Caki2 (cell line): ENCODE data around the gene SLC23A1. TPM values are rescaled to one million over a fixed set of nuclear protein-coding genes. Genes with fewer than 3 reads are reported as not detected.
A peak's percentile ranks its signal among the peaks of the same experiment; 100 is the strongest.
"Not testable (repeated sequence)": the region's sequence is repeated elsewhere in the genome, so short reads cannot be mapped to it uniquely, and the experiment has no call there.

Experiments
- DNase-seq: peaks from one replicate; pipeline ENCODE4 v3.0.0-alpha.2; 2015; ENCODE audit warnings: low read depth
- in situ Hi-C: cut with HindIII; loops from 2 replicates; pipeline ENCODE4 v1.10.0; 2016; ENCODE audit warnings: low sequenced_read_pairs, low pct_unique_long_range_greater_than_20kb, mixed read lengths
- total RNA-seq: library from RNA; depleted of rRNA; stranded (reverse); fragments of >200 nt; shearing (Covaris generic); gene quantifications from 2 replicates; pipeline ENCODE4 v1.2.3, GENCODE V29; 2014; ENCODE audit warnings: low replicate concordance; rRNA removed

SLC23A1 gene
- total RNA-seq, 1 experiment from 2014 or later, result 3.9 TPM

DNA sequence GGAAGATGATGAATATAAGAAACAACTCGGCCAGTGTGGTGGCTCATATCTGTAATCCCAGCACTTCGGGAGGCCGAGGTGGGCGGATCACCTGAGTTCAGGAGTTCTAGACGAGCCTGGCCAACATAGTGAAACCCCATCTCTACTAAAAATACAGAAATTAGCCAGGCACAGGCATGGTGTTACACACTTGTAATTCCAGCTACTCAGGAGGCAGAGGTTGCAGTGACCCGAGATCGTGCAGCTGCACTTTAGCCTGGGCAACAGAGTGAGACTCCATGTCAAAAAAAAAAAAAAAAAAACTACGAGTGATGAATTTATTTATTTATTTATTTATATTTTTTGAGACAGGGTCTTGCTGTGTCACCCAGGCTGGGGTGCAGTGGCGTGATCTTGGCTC is 35.2 kb downstream of the SLC23A1 start:
- in situ Hi-C loops, DNase-seq: not testable (repeated sequence)

DNA sequence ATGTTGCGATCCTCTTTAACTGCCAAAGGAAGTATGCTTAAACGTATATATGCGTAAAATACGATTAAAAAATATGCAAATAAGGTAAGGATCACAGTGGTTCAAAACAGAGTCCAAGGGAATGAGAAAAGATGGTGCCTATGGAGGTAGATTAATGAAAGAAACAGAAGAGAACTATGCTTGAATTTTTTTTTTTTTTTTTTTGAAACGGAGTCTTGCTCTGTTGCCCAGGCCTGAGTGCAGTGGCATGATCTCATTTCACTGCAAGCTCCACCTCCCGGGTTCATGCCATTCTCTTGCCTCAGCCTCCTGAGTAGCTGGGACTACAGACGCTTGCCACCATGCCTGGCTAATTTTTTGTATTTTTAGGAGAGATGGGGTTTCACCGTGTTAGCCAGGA is 37.7 kb downstream of the SLC23A1 start:
- DNase-seq, in situ Hi-C loops: not testable (repeated sequence)

DNA sequence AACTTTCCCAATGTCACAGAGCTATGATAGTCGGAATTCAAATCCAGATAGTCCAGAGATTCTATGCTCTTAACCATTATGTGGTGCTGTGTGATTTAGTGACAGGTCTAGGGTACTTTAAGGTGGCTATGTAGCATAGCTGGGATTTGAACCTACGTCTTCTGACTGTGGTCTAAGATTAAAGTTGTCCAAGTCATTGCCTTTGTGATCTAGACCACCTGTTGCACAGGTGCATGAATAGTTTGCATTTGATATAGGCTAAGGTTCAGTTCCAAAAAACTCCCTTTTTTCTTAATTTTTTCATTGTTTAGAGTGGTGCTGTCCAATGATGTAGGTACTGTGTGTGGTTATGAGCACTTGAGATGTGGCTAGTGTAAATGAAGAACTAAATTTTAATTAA is 38.9 kb downstream of the SLC23A1 start:
- DNase-seq, result no peak
- in situ Hi-C loops, result no loop called here

DNA sequence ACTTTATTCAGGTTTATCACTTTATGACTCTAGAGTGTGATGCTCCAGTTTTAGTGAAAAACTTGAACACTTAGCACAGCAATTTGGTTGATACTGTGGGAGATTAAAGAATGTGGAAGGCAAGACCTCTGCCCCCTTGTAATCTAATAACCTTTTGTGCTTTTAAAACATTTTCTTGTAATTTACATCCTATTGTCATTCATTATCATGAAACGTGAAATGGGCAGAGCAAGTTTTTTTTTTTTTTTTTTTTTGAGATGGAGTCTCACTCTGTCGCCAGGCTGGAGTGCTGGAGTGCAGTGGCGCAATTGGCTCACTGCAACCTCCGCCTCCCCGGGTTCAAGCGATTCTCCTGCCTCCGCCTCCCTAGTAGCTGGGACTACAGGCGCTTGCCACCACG is 39.6 kb downstream of the SLC23A1 start:
- no peak for DNase-seq
- in situ Hi-C loops, result no loop called here

DNA sequence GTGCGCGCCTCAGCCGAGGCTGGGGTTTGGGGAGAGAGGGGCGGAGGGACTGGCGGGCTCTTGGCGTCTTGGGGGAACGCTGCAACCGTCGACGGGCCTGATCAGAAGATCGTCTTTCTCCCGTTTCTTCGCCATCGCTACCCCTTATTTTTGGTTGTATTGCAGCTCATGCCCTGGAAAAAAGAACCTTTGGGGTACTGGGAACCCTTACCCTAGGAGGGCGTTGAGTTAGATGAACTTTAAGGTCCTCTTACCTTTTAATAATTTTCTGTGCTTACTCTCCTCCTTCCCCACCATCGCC is 40.7 kb downstream of the SLC23A1 start:
- in situ Hi-C loops, result no loop called here
- DNase-seq, result no peak

DNA sequence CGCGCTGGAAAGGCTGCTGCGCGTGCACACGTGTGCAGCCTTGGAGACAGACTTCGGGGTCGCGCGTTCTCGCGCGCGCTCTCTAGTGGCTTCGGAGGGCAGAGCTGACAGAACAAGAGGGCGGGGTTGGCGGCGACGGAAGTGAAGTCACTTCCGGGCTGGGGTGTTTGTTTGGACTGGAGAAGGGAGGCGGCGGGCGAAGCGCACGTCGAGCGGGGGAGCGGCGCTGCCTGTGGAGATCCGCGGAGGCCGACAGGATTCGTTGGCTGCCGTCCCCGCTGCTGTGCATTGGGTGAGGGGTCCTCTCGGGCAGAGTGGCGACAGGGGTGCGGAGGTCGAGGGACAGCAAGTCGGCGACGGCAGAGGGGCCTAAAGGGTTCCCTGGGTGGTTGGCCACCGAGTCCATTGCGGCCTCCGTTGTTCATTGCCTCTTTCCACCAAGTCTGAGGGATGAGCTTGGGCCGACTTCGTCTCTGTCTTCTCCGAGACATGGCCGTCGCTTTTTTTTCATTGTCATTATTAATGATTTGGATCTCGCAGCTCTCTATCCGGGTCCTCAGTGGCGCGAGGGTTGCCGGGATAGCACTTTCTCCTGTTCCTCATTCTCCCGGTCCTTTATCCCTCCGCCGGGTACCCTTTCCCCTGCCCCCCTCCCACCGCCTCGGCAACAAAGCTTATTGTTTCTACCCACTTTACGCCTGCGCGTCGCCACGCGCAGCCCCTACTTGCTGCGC is 41.2 kb downstream of the SLC23A1 start, which contains the start of gene PAIP2:
Gene PAIP2 (plus strand): TSS at position 166 of the 734 bp plus-strand sequence. CDS start 21,931 bp downstream, outside the sequence.
- peak; percentile 95 for DNase-seq
- in situ Hi-C loops, result no loop called here

DNA sequence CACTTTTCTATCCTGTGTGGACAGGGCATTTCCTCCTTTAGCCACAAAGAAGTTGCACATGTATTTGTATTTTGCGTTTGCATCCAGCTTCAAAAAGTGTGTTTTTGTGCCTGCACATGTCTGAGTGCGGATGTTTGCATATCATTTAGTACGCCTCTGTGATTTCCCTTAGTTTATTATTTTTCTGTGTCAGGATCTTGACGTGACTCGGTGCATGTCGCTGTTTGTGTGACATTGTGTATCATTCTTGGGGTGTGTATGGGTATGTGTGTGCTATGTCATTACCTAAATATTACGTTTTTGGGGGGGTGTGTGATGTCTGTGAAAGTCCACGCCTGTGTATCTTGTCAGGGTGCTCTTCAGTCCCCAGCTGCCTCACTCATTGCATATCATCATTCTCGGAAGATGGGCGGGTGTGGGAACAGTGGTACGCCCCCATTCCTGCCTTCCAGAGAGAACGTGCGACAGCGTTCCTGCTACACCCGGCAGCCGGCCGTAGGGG is 41.9 kb downstream of the SLC23A1 start:
- no peak for DNase-seq
- in situ Hi-C loops, result no loop called here

DNA sequence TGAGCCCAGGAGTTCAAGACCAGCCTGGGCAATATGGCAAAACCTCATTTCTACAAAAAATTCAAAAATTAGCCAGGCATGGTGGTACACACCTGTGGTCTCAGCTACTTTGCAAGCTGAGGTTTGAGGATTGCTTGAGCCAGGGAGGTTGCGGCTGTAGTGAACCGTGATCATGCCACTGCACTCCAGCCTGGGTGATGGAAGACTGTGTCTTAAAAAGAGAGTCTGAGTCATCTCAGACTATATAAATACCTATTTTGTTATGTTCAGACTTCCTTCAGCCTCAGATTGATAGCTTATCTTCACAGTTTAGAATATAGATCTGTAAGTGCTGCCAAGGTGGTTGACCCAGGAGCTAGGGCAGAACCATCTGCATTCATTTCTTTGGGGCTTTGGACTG is 43.0 kb downstream of the SLC23A1 start:
- DNase-seq, result no peak

DNA sequence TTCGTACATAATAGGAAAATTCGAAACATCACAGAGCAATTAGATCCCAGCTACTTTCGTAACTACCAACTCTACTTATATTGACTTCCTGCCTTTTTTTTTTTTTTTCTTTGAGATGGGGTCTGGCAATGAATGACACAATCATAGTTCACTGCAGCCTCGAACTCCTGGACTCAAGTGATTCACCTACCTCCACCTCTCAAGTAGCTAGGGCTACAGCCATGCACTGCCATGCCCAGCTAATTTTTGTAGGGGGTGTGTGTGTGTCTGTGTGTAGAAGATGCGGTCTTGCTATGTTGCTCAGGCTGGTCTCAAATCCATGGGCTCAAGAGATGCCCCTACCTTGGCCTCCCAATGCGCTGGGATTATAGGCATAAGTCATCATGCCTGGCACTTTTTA is 47.3 kb downstream of the SLC23A1 start:
- in situ Hi-C loops, result no loop called here
- no peak for DNase-seq

More for the DNA sequence above, 43.0 kb downstream of the SLC23A1 start:
- in situ Hi-C loops, result no loop called here

Other genes with a start within 250 kb of the SLC23A1 start
- 57.6 and 84.0 TPM in 2 replicates for gene SIL1, start 184.9 kb downstream of the SLC23A1 start, total RNA-seq
- 150 and 191 TPM in 2 replicates for gene MATR3, start 89.6 kb downstream of the SLC23A1 start, total RNA-seq
- 40.6 and 41.9 TPM in 2 replicates for gene PAIP2, start 41.4 kb downstream of the SLC23A1 start, total RNA-seq
- gene MZB1, start 6.6 kb upstream of the SLC23A1 start, total RNA-seq, result not detected in 2 replicates
- not detected in 2 replicates for gene PROB1, start 11.8 kb upstream of the SLC23A1 start, total RNA-seq
- 2.5 and 12.8 TPM in 2 replicates for gene SPATA24, start 20.8 kb upstream of the SLC23A1 start, total RNA-seq
- gene DNAJC18, start 56.2 kb upstream of the SLC23A1 start, total RNA-seq, result 1.4 and 3.3 TPM in 2 replicates
- gene ECSCR, start 79.4 kb upstream of the SLC23A1 start, total RNA-seq, result not detected in 2 replicates
- not detected in 2 replicates for gene SMIM33, start 87.7 kb upstream of the SLC23A1 start, total RNA-seq
- gene STING1, start 99.5 kb upstream of the SLC23A1 start, total RNA-seq, result 16.8 and 21.1 TPM in 2 replicates
- gene UBE2D2, start 178.0 kb upstream of the SLC23A1 start, total RNA-seq, result 105 and 126 TPM in 2 replicates